Mesenchymal stem cell (in vitro differentiated cells and primary cell): ENCODE measurements around the gene ASIC4.
A peak's percentile ranks its signal among the peaks of the same experiment; 100 is the strongest.

Experiments used
- DNase-seq: peaks from one replicate; pipeline ENCODE4 v3.0.0-alpha.2; 2013
- H2AFZ ChIP-seq: one replicate; pipeline ENCODE4 v1.6.1; 2013; ENCODE audit warnings: low read depth, mild to moderate bottlenecking, control low read depth, inconsistent platforms, low read length, moderate library complexity
- H2AK5ac ChIP-seq: 2 replicates; pipeline ENCODE4 v1.6.1; 2013; ENCODE audit warnings: low read length, moderate library complexity, mild to moderate bottlenecking, inconsistent platforms; ENCODE audit not compliant: severe bottlenecking
- H2BK120ac ChIP-seq: one replicate; pipeline ENCODE4 v1.6.1; 2013; ENCODE audit warnings: low read depth, mild to moderate bottlenecking, inconsistent platforms, low read length, moderate library complexity
- H2BK12ac ChIP-seq, 2 experiments: one replicate each; pipeline ENCODE4 v1.6.1; 2013; ENCODE audit warnings: inconsistent platforms in 2 of 2, low read length in 2 of 2, mild to moderate bottlenecking in 2 of 2, moderate library complexity in 2 of 2, control low read depth in 1 of 2
- H2BK15ac ChIP-seq: one replicate; pipeline ENCODE4 v1.6.1; 2013; ENCODE audit warnings: mild to moderate bottlenecking, low read depth, inconsistent platforms; ENCODE audit not compliant: poor library complexity, severe bottlenecking
- H2BK5ac ChIP-seq: 2 replicates; pipeline ENCODE4 v1.6.1; 2013; ENCODE audit warnings: low read depth, mild to moderate bottlenecking, low read length, control low read depth, inconsistent platforms; ENCODE audit not compliant: poor library complexity, severe bottlenecking
- H3K14ac ChIP-seq, 2 experiments: one replicate each; pipeline ENCODE4 v1.6.1; 2013; ENCODE audit warnings: inconsistent platforms in 2 of 2, low read length in 2 of 2, control low read depth in 1 of 2, mild to moderate bottlenecking in 1 of 2, moderate library complexity in 1 of 2
- H3K18ac ChIP-seq, 2 experiments: one replicate each; pipeline ENCODE4 v1.6.1; 2013; ENCODE audit warnings: inconsistent platforms in 2 of 2, low read length in 2 of 2, control low read depth in 1 of 2, low read depth in 1 of 2, mild to moderate bottlenecking in 1 of 2
- H3K23ac ChIP-seq, 2 experiments: one replicate each; pipeline ENCODE4 v1.6.1; 2013; ENCODE audit warnings: inconsistent platforms in 2 of 2, low read length in 2 of 2, mild to moderate bottlenecking in 2 of 2, moderate library complexity in 2 of 2, control low read depth in 1 of 2
- H3K27ac ChIP-seq: 2 replicates; pipeline ENCODE4 v1.5.1; 2013; ENCODE audit warnings: mild to moderate bottlenecking, moderate library complexity, low read length, control low read depth, inconsistent platforms; ENCODE audit not compliant: poor library complexity, severe bottlenecking
- H3K27me3 ChIP-seq, 2 experiments: 2 replicates each; pipeline versions ENCODE4 v1.6.1 to v1.7.0; 2013; ENCODE audit warnings: low read length in 2 of 2, mild to moderate bottlenecking in 2 of 2, moderate library complexity in 2 of 2, control low read depth in 1 of 2, inconsistent platforms in 1 of 2; ENCODE audit not compliant: control insufficient read depth in 1 of 2, insufficient read depth in 1 of 2
- H3K36me3 ChIP-seq, 2 experiments: 2 replicates each; pipeline versions ENCODE4 v1.6.1 to v1.7.0; 2013; ENCODE audit warnings: low read length in 2 of 2, control low read depth in 1 of 2, inconsistent platforms in 1 of 2, low read depth in 1 of 2, mild to moderate bottlenecking in 1 of 2; ENCODE audit not compliant: insufficient read depth in 2 of 2, control insufficient read depth in 1 of 2
- H3K4ac ChIP-seq, 2 experiments: one replicate each; pipeline ENCODE4 v1.6.1; 2013; ENCODE audit warnings: inconsistent platforms in 2 of 2, low read length in 2 of 2, mild to moderate bottlenecking in 2 of 2, moderate library complexity in 2 of 2, control low read depth in 1 of 2, low read depth in 1 of 2
- H3K4me1 ChIP-seq: 2 replicates; pipeline ENCODE4 v1.6.1; 2013; ENCODE audit warnings: low read depth, low read length, control low read depth; ENCODE audit not compliant: control insufficient read depth, insufficient read depth
- H3K4me2 ChIP-seq: 2 replicates; pipeline ENCODE4 v1.6.1; 2013; ENCODE audit warnings: low read length, mild to moderate bottlenecking, inconsistent platforms; ENCODE audit not compliant: poor library complexity, severe bottlenecking
- H3K4me3 ChIP-seq, 2 experiments: 2 replicates each; pipeline versions ENCODE4 v1.5.1 to v1.7.0; 2013; ENCODE audit warnings: low read length in 2 of 2, mild to moderate bottlenecking in 2 of 2, control low read depth in 1 of 2, low read depth in 1 of 2; ENCODE audit not compliant: insufficient read depth in 1 of 2
- H3K79me1 ChIP-seq: replicated peaks from 2 replicates; pipeline ENCODE4 v1.6.1; 2013; ENCODE audit warnings: mild to moderate bottlenecking, control low read depth, low read length, inconsistent platforms; ENCODE audit not compliant: poor library complexity, severe bottlenecking
- H3K9ac ChIP-seq: 2 replicates; pipeline ENCODE4 v1.7.0; 2013; ENCODE audit warnings: mild to moderate bottlenecking, low read length, moderate library complexity
- H3K9me3 ChIP-seq: 2 replicates; pipeline ENCODE4 v1.7.0; 2013; ENCODE audit warnings: mild to moderate bottlenecking, low read length; ENCODE audit not compliant: control insufficient read depth
- H4K8ac ChIP-seq: one replicate; pipeline ENCODE4 v1.6.1; 2013; ENCODE audit warnings: inconsistent platforms, mild to moderate bottlenecking, low read length, moderate library complexity
- H4K91ac ChIP-seq: one replicate; pipeline ENCODE4 v1.6.1; 2013; ENCODE audit warnings: mild to moderate bottlenecking, low read length, inconsistent platforms
- WGBS: methylation state at CpG from one replicate; pipeline ENCODE4 v1.1.7; 2013; ENCODE audit warnings: mixed read lengths; 5-methylcytosine and 5-hydroxymethylcytosine counted together

Gene ASIC4

GRCh38 chr2:219493086-219493485, 21.2 kb upstream of the ASIC4 start:
- Histone ChIP-seq H4K91ac (no peak overlapping the region), H2AK5ac (no peak overlapping the region), H3K27me3 (peaks cover 0 to 45% of the 10 kb centered on the region in 2 experiments), H2BK5ac (no peak overlapping the region), H2BK15ac (no peak overlapping the region), H2BK12ac (no peak overlapping the region), H3K4me1 (peaks cover 18% of the 10 kb centered on the region), H3K4me3 (no peak overlapping the region), H3K4ac (no peak overlapping the region), H3K9me3 (no peaks in the 10 kb centered on the region), H3K79me1 (no peaks in the 10 kb centered on the region), H4K8ac (no peak overlapping the region), H2BK120ac (no peak overlapping the region), H3K27ac (no peak overlapping the region), H3K36me3 (peaks cover 48 to 52% of the 10 kb centered on the region in 2 experiments), H3K23ac (no peak overlapping the region), H3K4me2 (no peak overlapping the region), H3K9ac (no peak overlapping the region), H3K18ac (no peak overlapping the region), H2AFZ (no peak overlapping the region), H3K14ac (no peak overlapping the region)
- no peak for DNase-seq
- 96% methylated on average over 5 of the region's 5 CpGs for WGBS

DNA sequence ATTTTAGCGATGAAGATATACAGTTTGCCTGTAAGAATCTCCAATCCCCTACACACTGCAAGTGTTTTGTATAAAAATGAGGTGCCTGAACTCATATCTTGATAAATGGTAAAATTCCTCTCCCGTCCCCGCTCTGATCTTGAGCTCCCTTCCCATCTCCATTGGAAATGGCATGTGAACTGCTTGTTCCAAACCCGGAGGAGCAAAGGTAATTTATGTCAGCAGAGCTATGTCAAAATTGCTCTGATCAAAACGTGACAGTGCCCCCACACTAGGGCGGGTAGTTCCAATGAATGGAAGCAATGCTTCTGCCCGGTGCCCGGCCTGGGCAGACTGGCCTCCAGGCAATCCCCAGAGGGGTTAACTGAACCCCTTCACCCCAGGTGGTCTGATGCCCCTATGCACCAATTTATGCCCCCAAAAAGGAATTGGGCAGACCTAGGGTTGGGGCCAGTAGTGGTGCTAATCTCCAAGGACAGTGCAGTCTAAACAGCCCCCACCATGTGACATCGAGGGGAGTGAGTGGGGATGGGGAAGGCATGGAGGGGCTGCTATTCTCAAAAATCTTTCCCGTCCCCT, 19.2 kb upstream of the ASIC4 start:
- Histone ChIP-seq H3K9me3 (no peaks in the 10 kb centered on the region), H2BK5ac (no peak overlapping the region), H3K4me2 (no peak overlapping the region), H2BK12ac (no peak overlapping the region), H3K9ac (peak overlapping the region; percentile 4), H3K23ac (no peak overlapping the region), H2BK15ac (no peak overlapping the region), H3K4ac (no peak overlapping the region), H4K91ac (no peak overlapping the region), H3K18ac (no peak overlapping the region), H2AFZ (no peak overlapping the region), H2AK5ac (no peak overlapping the region), H3K27me3 (peaks cover 0 to 45% of the 10 kb centered on the region in 2 experiments), H3K4me3 (no peak overlapping the region), H2BK120ac (no peak overlapping the region), H3K14ac (no peak overlapping the region), H3K36me3 (peaks cover 32 to 35% of the 10 kb centered on the region in 2 experiments), H3K79me1 (peaks cover 8% of the 10 kb centered on the region), H3K4me1 (peaks cover 23% of the 10 kb centered on the region), H3K27ac (no peak overlapping the region), H4K8ac (no peak overlapping the region)
- 42% methylated on average over 8 of the region's 10 CpGs for WGBS
- no peak for DNase-seq

DNA sequence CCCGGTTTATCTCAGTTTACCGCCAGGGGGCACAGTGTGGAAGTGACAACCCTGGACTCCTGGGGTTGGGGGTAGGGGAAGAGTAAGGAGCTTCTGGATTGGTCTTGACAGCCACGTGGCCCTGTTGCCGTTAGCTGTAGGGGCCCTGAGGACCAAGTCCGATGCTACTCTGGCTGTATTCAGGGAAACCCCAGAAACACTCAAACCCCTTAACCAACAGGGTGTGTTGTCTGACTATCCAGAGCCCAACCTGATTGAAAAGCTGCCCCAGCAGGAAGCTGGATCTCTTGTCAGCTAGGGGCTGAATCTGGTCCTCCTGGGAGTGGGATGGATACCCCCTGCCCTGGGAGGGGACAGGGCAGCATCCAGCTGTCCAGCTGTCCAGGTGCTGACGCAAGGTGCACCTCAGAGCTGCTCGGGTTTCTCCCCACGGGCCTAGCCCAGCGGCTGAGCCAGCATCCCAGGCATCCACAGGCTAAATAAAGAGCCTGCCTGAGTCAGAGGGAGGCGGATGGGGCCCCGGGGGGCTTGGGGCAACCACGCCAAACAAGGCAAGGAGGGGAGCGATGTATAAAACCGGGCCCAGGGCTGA, 18.7 kb upstream of the ASIC4 start:
- no peak overlapping the region for H2BK120ac ChIP-seq
- H3K36me3 ChIP-seq = peaks cover 26 to 29% of the 10 kb centered on the region in 2 experiments
- peaks cover 0 to 45% of the 10 kb centered on the region in 2 experiments for H3K27me3 ChIP-seq
- no peak overlapping the region for H3K4me2 ChIP-seq
- H3K9ac ChIP-seq = no peak overlapping the region
- no peaks in the 10 kb centered on the region for H3K9me3 ChIP-seq
- 41% methylated on average over 12 of the region's 14 CpGs for WGBS
- H3K23ac ChIP-seq = no peak overlapping the region
- no peak overlapping the region for H4K8ac ChIP-seq
- no peak overlapping the region for H2AK5ac ChIP-seq
- H3K14ac ChIP-seq = no peak overlapping the region
- no peak overlapping the region for H3K4ac ChIP-seq
- H2BK12ac ChIP-seq = peak overlapping the region in 1 of 2 experiments; percentile 54
- H2BK15ac ChIP-seq = no peak overlapping the region
- peaks cover 24% of the 10 kb centered on the region for H3K4me1 ChIP-seq
- H3K18ac ChIP-seq = peak overlapping the region in 1 of 2 experiments; percentile 38
- no peak overlapping the region for H3K4me3 ChIP-seq
- peaks cover 11% of the 10 kb centered on the region for H3K79me1 ChIP-seq
- DNase-seq = peak; percentile 84
- no peak overlapping the region for H3K27ac ChIP-seq
- H2BK5ac ChIP-seq = no peak overlapping the region
- H2AFZ ChIP-seq = no peak overlapping the region
- H4K91ac ChIP-seq = no peak overlapping the region

DNA sequence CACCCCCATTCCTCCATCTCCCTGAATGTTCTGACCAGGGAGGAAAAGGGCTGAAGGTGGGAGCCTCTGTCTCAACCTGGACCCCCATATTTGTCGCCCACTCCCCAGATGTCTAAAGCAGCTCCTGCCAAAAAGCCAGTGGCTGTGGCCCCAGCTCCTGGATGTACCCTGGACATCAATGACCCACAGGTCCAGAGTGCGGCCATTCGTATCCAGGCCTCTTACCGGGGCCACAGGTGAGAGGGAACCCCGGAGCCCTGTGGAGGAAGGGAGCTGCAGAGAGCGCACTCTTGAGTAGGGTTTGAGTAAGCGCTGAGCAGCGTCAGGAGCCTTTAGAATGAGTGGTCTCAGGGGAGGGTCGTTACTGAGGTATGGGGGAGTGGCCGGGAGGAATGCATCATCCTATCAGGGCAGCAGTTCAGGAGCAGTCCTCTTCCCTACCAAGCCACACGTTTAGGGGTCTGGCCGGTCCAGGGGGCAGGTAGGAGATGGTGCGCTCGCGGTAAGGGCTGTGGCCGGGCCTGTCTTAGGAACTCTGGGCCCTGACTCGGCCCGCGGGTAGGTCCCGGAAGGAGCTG, 17.9 kb upstream of the ASIC4 start:
- H3K4me3 ChIP-seq = no peak overlapping the region
- no peak overlapping the region for H2BK15ac ChIP-seq
- H3K4me2 ChIP-seq = no peak overlapping the region
- no peak overlapping the region for H2BK120ac ChIP-seq
- H3K36me3 ChIP-seq = peaks cover 22 to 23% of the 10 kb centered on the region in 2 experiments
- H3K4ac ChIP-seq = no peak overlapping the region
- H3K23ac ChIP-seq = no peak overlapping the region
- H3K14ac ChIP-seq = no peak overlapping the region
- H3K9me3 ChIP-seq = no peaks in the 10 kb centered on the region
- DNase-seq = no peak
- WGBS = 28% methylated on average over 18 of the region's 20 CpGs
- no peak overlapping the region for H3K18ac ChIP-seq
- peaks cover 25% of the 10 kb centered on the region for H3K4me1 ChIP-seq
- no peak overlapping the region for H2BK12ac ChIP-seq
- H3K27ac ChIP-seq = no peak overlapping the region
- H3K79me1 ChIP-seq = peaks cover 15% of the 10 kb centered on the region
- peaks cover 0 to 45% of the 10 kb centered on the region in 2 experiments for H3K27me3 ChIP-seq
- H4K8ac ChIP-seq = peak overlapping the region; percentile 56
- H2AFZ ChIP-seq = no peak overlapping the region
- peak overlapping the region; percentile 96 for H3K9ac ChIP-seq
- no peak overlapping the region for H4K91ac ChIP-seq
- no peak overlapping the region for H2BK5ac ChIP-seq
- H2AK5ac ChIP-seq = no peak overlapping the region
